ENCODE results near the gene ALOX12.
A peak's percentile ranks its signal among the peaks of the same experiment; 100 is the strongest.
"Not testable (repeated sequence)": the region's sequence is repeated elsewhere in the genome, so short reads cannot be mapped to it uniquely, and the experiment has no call there.

The ALOX12 gene

DNA sequence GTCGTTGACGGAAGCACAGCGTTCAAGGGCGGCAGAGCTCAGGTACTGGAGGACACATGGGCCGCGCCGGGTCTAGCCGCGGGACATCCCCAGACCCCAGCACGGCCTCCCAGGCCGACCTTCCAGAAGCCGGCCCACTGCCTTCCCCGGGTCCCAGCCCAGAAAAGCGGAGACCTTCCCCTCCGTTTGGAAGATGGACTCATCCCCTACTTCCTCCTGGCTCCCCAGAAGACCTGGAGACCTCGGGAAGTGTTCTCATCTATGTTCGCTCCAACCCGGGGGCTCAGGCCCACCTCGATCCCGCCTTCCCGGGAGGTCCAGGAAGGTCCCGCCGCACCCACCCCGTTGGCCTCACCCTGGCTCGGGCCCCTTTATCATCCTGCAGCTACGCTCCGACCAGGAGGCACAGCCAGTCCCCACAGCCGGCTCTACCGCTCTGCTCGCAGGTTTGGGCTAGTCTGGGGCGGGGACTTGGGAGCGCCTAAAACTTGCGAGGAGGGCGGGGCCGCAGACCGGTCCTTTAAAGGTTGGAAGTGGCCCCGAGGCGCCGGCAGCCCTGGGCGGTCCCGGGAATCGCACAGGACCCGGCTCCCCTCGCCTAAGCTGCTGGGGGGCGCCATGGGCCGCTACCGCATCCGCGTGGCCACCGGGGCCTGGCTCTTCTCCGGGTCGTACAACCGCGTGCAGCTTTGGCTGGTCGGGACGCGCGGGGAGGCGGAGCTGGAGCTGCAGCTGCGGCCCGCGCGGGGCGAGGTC, at the start of gene ALOX12:
Gene ALOX12, plus strand, starts transcription at position 550 of the 756 bp plus-strand sequence. Its CDS starts 69 bp downstream, at position 619.
- DNase-seq (ENCODE audit: low spot score), result peak; percentile 83

GRCh38 chr17:6947745-6948144, 48.1 kb upstream of the ALOX12 start:
- DNase-seq (ENCODE audit: low spot score), result no peak

DNA sequence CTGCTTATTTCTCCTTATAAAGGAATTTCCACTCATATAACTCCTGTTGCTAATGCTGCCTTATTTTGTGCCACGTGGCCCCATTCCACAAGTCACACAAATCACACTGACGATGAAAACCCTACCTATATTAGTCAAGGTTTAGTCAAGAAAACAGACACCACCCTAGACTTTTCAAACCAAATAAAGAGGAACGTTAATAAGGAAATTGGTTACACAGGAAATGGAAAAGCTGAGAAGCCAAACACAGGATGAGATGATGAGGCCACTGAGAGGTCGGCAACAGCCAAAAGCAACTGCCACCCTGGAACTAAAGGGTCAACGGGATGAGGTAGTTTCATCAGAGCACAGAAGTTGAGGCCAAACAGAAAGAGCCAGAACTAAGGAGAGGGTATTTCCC, 47.3 kb upstream of the ALOX12 start:
- no peak for DNase-seq (ENCODE audit: low spot score)

DNA sequence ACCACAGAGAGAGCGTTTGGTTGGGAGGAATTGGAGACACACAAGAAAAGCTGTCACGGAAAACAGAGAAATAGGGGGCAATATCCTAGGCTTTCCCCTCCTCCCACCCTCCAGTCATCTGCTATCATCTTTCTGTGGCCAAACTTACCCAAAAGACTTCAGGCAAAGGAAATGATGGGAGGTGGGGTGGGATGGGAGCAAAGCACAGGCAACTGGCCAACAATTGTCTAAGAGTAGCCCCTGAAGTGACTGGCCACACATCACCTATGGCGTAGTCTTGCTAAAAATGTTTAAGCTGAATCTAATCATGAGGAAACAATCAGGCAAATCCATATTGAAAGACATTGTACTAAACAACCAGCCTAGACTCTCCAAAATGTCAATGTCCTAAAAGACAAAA, 46.9 kb upstream of the ALOX12 start:
- DNase-seq (ENCODE audit: low spot score), result no peak

DNA sequence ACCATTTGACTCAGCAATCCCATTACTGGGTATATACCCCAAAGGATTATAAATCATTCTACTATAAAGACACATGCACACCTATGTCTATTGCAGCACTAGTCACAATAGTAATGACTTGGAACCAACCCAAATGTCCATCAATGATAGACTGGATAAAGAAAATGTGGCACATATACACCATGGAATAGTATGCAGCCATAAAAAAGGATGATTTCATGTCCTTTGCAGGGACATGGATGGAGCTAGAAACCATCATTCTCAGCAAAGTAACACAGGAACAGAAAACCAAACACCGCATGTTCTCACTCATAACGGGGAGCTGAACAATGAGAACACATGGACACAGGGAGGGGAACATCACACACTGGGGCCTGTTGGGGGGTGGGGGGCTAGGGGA, 44.9 kb upstream of the ALOX12 start:
- DNase-seq (ENCODE audit: low spot score), result not testable (repeated sequence)

DNA sequence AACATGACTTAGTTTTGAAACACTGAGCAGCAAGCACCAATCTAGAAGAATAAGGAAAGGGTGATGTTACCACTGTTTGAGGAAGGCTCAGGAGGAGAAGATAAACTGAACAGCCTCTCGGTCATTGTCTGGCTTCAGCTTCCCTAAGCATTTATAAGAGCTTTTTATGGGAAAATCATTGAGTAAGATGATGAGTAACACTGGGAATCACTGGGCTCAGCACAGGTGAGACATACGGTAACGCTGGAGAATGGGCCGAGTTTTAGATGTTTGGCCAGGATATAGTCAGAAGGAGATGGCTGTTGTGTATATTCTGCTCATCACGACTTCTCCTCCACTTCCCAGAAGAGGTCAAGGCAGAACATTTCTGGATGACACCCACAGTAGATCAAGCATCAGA, 42.2 kb upstream of the ALOX12 start:
- DNase-seq (ENCODE audit: low spot score), result no peak

GRCh38 chr17:6959700-6960099, 36.1 kb upstream of the ALOX12 start:
- no peak for DNase-seq (ENCODE audit: low spot score)

- no peak for DNase-seq (ENCODE audit: low spot score)
Measured at GRCh38 chr17:6969323-6969726, 26.5 kb upstream of the ALOX12 start.

DNA sequence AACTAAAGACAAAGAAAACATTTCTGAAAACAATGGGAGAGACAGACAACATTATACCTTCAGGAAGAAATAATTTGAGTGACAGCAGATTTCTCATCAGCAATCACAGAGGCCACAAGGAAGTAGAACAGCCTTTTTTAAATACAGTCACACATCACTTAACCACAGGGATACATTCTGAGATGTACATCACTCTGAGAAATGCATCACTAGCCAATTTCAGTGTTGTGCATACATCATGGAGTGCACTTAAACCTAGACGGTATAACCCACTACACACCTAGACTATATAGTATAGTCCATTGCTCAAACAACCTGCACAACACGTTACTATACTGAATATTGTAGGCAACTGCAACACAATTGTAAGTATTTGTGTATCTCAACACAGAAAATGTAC, 24.9 kb upstream of the ALOX12 start:
- DNase-seq (ENCODE audit: low spot score), result no peak

DNA sequence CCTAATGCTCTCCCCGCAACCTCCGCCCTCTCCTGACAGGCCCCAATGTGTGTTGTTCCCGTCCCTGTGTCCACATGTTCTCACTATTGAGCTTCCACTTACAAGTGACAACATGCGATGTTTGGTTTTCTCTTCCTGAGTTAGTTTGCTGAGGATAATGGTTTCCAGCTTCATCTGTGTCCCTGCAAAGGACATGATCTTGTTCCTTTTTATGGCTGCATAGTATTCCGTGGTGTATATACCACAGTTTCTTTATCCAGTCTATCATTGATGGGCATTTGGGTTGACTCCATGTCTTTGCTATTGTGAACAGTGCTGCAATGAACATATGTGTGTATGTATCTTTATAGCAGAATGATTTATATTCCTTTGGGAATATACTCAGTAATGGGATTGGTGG, 16.4 kb upstream of the ALOX12 start:
- DNase-seq (ENCODE audit: low spot score), result not testable (repeated sequence)

GRCh38 chr17:6981426-6981825, 14.4 kb upstream of the ALOX12 start:
- DNase-seq (ENCODE audit: low spot score), result no peak

DNA sequence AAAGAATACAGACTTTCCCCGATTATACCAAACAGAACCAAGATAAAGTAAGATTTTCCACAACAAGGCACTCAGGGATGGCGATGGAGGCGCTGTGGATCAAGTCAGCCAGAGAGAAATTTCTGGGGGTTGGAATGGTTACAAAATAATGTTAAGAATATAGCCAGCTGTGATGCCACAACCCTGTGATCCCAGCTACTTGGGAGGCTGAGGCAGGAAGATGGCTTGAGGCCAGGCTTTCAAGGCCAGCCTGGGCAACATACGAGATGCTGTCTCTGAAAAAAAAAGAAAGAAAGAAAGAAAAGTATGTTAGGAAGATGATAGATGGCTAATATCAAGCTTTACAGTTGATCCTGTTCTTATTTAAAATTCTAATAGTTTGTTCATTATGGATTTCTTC, 10.6 kb upstream of the ALOX12 start:
- no peak for DNase-seq (ENCODE audit: low spot score)

GRCh38 chr17:6986676-6987075, 9.2 kb upstream of the ALOX12 start:
- no peak for DNase-seq (ENCODE audit: low spot score)

DNA sequence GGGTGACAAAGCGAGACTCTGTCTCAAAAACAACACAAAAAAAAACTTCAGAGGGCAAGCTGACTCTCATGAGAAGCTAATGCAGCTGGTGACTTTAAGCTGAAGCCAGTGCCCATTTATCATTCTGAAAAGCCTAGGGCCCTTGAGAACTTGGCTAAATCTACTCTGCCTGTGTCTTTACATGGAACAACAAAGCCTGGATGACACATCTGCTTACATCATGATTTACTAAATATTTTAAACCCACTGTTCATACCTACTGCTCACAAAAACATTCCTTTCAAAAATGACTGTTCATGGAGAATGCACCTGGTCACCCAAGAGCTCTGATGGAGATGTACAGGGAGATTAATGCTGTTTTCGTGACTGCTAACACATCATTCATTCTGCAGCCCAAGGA, 6.1 kb upstream of the ALOX12 start:
- DNase-seq (ENCODE audit: low spot score), result no peak

GRCh38 chr17:6993613-6994056, 2.2 kb upstream of the ALOX12 start:
- not testable (repeated sequence) for DNase-seq (ENCODE audit: low spot score)

- no peak for DNase-seq (ENCODE audit: low spot score)
Measured at GRCh38 chr17:6994118-6994598, 1.7 kb upstream of the ALOX12 start.

DNA sequence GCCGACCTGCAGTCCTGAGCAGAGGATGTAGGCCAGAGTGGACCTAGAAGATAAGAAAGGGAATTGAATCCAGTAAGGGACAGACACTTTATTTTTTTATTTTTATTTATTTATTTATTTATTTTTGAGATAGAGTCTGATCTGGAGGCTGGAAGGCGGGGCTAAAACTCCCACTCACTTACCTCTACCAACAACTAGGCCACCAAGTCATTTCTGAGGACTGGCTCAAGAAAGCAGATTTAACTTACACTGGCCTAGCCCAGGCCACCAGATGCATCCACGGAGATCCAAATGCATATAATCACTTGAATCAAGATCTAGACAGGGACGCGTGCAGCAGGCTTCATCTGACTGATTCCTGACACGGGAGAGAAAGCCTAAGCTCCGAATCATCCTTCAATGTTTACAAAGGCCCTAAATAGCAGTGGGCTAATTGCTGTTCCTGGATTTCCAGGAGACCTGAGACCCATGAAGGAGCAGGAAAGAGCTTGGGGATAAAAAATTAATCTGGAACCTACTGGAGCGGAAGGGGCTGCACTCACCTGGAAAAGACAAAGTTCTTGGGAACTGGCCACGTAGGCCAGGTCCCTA, 1.1 kb upstream of the ALOX12 start:
- DNase-seq (ENCODE audit: low spot score), result no peak

DNA sequence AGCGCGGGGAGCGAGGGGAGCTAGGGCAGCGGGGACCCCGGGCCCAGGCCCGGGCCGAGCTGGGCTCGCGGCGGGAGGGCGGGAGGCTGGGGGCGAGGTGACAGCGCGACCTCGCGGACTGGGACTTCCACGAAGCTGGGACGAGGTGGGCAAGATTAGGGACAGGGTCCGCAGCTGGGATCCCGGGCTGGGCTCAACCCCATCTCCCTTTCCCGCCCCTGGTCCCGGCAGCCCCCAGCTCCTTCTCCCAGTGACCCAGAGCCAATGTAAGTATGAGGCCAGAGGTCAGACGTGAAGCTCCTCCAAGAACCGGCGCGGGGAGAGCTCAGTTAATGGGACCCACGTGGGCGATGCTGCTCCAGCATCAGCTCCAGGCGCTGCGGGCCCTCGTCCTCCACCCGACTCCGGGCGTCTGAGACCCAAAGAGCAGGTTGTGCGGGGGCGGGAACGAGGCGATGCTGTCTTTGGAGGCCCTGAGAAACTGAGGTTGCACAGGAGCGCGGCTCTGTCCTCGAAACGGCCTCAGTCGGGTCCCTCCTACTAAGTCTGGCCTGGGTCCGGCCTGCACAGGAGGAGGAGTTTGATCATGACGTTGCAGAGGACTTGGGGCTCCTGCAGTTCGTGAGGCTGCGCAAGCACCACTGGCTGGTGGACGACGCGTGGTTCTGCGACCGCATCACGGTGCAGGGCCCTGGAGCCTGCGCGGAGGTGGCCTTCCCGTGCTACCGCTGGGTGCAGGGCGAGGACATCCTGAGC, 585 bp downstream of the ALOX12 start:
- no peak for DNase-seq (ENCODE audit: low spot score)

GRCh38 chr17:6997171-6997570, 1.3 kb downstream of the ALOX12 start:
- DNase-seq (ENCODE audit: low spot score), result no peak

DNA sequence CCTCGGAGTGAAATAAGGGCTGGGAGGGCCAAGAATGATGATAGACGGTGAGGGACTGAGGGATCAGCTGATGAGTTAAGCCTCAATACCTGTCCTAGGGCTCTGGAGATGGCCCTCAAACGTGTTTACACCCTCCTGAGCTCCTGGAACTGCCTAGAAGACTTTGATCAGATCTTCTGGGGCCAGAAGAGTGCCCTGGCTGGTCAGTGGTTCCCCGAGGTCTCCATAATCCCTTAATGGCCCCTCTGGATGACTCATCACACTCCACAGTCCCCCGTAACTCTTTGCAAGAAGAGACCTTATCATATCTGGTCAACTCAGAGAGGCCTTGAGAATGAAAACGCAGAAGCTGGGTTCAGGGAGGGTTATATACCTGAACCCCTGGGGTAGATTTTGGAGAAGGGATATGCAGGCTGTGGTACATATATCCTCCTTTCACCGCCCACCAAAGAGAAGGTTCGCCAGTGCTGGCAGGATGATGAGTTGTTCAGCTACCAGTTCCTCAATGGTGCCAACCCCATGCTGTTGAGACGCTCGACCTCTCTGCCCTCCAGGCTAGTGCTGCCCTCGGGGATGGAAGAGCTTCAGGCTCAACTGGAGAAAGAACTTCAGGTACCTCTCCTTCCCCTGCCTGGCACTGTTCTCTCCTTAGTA, 3.1 kb downstream of the ALOX12 start:
- DNase-seq (ENCODE audit: low spot score), result no peak

GRCh38 chr17:7001318-7001961, 5.6 kb downstream of the ALOX12 start:
- no peak for DNase-seq (ENCODE audit: low spot score)
